Hematopoietic multipotent progenitor cell treated with erythropoietin and hydrocortisone succinate and interleukin-3 and kit ligand, for 4 days (in vitro differentiated cells): ENCODE measurements around the gene TCERG1L.

Experiments used
- DNase-seq: peaks from one replicate; pipeline ENCODE4 v3.0.0-alpha.2; 2015

TCERG1L gene

DNA sequence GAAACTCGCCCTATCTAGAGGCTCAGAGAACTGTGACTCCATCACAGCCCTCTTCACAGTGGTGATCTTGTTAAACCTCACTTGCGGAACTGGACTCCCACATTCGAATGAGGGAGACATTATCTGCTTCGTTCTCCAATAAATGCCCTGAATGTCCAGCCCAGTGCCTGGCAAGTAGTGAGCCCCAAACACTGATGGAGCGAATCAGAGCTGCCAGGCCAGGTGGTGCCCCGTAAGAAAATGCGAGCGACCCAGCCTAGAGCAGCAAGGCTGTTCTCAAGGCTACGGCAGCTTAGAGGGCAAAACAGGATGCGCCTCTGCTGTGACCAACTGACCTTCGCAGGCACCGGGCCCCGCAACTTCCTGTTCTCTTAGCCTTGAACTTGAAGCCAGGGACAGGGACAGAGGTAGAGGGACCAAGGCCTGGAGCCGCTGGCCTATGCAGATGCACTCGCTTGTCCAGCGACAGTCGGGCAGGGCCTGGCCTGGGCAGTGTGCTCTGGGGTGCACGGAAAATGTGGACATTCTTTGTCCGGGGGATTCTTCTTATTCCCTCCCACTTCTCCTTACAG is 217.6 kb downstream of the TCERG1L start:
- no peak for DNase-seq

- no peak for DNase-seq
Observed at GRCh38 chr10:131093346-131093745, 218.2 kb downstream of the TCERG1L start.

- no peak for DNase-seq
Observed at GRCh38 chr10:131092876-131093275, 218.6 kb downstream of the TCERG1L start.

- no peak for DNase-seq
Observed at GRCh38 chr10:131092386-131092785, 219.1 kb downstream of the TCERG1L start.

DNA sequence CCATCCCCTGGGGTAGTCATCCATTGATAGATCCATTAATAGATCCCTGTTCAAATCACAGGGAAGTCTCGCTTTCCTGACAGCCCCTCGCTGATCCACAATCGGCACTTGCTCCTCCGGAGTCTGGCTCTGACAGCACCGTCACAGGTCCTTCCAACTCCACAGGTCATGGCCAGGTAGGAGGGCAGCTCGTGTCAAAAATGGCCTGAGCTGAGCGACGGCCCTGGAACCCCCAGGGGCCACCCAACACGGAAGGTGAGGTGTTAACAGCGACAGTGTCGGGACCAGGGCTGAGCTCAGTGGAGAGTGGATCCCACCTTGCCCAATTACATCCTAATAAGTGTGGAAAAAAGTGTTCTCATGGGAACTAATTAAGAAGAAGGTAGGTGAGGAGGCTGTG is 219.8 kb downstream of the TCERG1L start:
- no peak for DNase-seq

- DNase-seq, result no peak
Observed at GRCh38 chr10:131090761-131091661, 220.5 kb downstream of the TCERG1L start.

DNA sequence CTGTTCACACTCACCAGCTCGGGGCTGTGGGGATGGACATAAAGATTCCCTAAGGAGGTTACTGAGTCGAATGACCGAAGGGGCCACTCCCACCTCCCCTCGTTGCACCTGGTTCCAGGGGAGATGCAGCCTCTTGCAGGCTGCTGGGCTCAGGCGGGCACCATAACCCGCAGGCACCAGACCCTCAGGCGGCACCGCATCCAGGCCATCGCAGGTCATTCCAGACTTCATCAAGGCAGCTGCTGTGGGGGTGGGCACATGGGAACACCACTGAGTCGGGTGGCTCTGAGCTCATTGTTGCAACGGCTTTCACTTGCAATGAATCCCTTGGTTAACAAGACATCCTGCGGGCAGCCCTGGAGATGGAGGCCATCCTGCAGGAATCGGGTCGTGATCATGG is 221.7 kb downstream of the TCERG1L start:
- DNase-seq, result no peak

GRCh38 chr10:131089150-131089549 is 222.4 kb downstream of the TCERG1L start:
- no peak for DNase-seq

DNA sequence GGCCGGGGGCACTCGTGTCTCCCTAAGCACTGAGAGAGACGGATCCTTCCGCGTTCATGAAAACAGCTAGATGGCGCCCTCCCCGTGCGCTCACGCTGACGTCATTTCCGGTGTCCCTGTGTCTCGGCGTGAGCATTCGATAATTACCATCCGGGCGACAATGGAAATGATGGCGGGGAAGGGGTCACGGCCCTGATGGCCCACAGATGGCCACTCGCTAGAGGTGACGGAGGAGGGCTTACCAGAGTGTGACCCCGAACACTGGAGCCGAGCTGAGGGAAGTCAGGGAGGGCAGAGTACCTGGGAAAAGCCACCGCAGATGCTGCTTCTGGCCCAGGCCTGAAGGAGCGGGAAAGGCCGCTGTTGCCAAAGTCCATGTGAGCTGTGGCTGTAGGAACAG is 222.9 kb downstream of the TCERG1L start:
- DNase-seq, result no peak

GRCh38 chr10:131087464-131088215 is 223.9 kb downstream of the TCERG1L start:
- no peak for DNase-seq

DNA sequence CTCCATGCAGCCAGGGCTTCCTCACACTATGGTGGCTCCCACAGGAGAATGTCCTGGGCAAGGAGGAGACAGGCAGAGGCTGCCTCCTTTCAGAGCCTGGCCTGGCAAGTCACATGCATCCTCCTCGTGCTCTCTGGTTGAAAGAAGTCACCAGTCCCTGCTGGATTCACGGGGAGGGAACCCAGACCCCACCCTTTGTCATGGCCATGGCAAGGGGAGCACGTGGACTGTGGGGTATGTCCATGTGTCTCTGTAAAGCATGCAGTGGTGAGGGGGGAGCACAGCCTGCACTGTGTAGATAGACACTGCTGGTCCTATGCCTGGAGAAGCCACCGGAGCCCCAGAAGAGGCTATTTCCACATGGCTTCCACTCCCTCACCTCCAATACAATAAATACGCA is 225.0 kb downstream of the TCERG1L start:
- DNase-seq, result no peak

GRCh38 chr10:131086094-131086493 is 225.4 kb downstream of the TCERG1L start:
- no peak for DNase-seq

DNA sequence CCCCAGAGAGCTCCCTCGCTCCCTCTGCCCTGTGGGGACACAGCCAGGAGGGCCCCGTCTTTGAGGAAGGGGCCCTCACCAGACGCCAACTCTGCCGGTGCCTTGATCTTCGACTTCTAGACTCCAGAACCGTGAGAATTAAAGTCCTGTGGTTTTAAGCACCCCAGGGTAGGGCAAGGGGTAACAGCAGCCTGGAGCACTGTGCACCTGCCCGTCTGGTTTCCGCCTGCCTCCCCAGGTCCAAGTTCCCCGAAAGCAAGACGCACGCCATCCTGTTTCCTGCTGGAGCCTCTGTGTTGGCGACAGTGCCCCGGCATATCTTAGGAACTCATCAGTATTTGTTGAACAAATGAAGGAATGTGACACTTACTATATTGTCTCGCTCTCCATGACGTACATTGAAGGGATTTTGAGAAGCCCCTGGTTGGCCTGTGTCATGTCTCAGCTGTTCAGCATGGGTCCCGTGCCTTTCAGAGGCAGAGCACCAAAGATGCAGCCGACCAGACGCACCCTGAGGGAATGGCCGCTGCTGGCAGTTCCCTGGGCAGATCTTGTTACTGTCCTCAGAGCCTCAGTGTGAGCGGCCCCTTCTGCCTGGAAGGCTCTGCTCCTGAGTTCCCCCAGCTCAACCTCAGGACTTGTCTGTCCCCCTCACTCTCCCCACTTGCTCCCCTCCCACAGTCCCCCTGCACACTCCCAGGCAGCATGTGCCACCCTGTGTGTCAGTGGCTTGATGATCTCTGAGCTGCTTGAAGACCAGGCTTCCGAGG is 226.2 kb downstream of the TCERG1L start:
- no peak for DNase-seq

- DNase-seq, result no peak
Observed at GRCh38 chr10:131084791-131085090, 226.8 kb downstream of the TCERG1L start.

- no peak for DNase-seq
Observed at GRCh38 chr10:131083915-131084790, 227.4 kb downstream of the TCERG1L start.

DNA sequence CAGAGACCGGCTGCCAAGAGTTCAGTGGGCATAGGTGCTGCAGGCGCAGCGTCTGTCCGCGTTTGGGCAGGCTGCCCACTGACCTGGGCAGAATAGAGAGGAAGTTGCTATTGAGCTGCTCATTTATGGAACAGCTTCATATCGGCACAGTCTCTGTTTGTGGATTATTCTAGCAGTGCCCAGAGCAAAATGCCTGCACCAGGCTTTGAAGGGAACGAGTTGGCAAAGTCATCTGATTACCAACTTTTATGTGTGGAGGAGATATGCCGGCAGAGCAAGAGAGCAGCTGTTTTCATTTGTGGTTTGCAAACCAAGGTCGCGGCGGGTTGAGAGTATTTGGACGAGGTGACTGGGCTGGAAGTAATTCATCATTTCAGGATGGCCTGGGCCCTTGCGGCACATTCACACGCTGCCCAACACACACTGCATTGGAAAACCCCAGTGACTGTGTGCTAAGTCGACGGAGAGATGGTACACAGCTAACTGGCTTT is 228.5 kb downstream of the TCERG1L start:
- DNase-seq, result peak; percentile 51

DNA sequence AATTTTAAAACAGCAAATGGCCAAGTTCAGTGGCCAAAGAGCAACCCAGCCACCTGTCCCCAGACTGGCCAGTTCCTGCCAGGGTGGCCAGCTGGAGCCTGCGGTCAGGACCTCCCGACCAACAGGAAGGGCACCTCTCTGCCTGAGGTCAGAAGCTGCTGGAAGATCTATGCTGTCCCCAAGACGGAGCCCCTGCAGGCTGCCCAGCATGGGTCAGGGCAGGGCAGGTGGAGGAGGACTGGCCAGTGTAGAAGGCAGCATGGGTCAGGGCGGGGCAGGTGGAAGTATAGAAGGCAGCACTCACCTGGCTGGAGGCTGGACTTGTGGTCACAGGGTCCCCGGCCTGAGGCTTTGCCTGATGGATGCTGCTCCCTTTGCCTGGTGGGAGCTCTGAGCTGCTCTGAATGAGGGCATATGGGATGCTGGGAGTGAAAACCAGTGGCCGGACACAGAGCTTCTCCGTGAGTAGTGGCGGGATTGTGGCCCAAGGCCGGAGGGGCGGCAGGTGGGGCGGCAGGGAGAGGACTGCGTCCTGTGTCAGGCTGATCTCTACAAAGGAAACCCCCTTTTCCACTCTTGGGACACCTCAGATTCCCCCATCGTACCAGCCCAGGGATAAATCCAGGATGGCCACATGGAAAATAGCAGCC is 229.2 kb downstream of the TCERG1L start:
- DNase-seq, result no peak

DNA sequence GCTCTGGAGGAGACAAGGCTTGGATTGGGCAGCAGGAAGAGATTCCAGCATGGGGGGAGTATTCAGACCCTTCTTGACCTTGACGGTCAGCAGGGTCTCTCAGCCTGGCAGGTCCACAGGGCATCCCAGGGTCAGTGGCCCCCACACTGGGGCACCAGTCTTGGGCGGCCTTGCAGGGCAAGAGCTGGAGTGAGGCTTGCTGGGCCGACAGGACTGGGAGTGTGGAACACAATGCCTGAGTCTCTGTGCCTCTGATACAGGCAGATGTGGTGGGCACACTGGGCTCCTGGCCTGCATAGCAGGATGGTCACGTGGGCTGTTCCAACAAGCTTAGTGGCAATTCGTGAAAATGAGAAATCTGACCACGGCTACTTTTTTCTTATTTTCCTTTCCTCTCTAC is 229.7 kb downstream of the TCERG1L start:
- no peak for DNase-seq

GRCh38 chr10:131081376-131081775 is 230.1 kb downstream of the TCERG1L start:
- peak; percentile 48 for DNase-seq

GRCh38 chr10:131080571-131080970 is 230.9 kb downstream of the TCERG1L start:
- no peak for DNase-seq

DNA sequence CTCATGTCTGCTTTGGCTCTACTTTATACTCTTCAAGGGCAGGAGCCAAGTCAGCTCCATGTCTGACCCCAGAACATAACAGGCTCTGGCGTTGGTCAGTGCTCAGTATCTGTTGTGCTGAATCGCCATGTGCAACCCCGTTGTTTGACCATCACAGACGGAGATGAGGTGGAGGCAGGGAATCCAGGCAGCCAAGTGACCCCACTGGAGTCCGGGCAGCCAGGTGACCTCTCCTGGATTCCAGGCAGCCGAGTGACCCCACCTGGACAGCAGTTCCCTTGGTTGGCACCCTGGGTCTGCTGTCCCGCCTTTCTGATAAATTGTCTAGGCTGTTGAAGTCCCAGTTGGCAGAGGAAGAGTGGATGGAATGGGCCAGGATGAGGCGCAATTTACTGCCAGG is 232.2 kb downstream of the TCERG1L start:
- DNase-seq, result no peak
